Measurements from ENCODE around the gene SLIRP.

- no peak for TF ChIP-seq CTCF (conservative IDR thresholded peaks at IDR 0.05 in 1 of 2, IDR thresholded peaks at IDR 0.05 in 1 of 2; ENCODE audit: low read depth in 1 of 2, low read length in 2 of 2)
- no peak for TF ChIP-seq EZH2 (IDR thresholded peaks at IDR 0.05; ENCODE audit: low read length, missing control alignments)
Measured at GRCh38 chr14:77722301-77722700, 14.4 kb downstream of the SLIRP start.
